ENCODE data around the gene EMC6. TPM values are rescaled to one million over a fixed set of nuclear protein-coding genes. Genes with fewer than 3 reads are reported as not detected.

EMC6 gene
- total and polyA plus RNA-seq, 2 of the 13 experiments (the other 11 are each of a cell fraction or from before 2014, with no cell fraction given), result 45.1 to 47.7 TPM

DNA sequence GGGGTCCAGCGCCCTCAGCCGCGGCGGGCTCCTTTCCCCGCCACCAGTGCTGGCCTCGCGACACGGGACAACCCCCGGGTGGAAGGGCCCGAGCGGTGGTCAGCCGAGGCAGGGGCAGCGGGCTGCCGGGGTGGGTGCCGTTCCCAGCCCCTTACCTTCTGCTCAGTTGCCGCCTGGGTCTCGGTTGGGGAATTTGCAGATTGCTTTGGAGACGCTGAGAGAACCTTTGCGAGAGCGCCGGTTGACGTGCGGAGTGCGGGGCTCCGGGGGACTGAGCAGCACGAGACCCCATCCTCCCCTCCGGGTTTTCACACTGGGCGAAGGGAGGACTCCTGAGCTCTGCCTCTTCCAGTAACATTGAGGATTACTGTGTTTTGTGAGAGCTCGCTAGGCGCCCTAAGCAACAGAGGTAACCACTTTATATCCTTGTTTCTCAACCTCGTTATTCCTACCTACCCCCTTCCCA lies 31.7 kb upstream of the EMC6 start (continued):
- TF ChIP-seq, protein P1, sequence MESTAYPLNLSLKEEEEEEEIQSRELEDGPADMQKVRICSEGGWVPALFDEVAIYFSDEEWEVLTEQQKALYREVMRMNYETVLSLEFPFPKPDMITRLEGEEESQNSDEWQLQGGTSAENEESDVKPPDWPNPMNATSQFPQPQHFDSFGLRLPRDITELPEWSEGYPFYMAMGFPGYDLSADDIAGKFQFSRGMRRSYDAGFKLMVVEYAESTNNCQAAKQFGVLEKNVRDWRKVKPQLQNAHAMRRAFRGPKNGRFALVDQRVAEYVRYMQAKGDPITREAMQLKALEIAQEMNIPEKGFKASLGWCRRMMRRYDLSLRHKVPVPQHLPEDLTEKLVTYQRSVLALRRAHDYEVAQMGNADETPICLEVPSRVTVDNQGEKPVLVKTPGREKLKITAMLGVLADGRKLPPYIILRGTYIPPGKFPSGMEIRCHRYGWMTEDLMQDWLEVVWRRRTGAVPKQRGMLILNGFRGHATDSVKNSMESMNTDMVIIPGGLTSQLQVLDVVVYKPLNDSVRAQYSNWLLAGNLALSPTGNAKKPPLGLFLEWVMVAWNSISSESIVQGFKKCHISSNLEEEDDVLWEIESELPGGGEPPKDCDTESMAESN (CRISPR knock-in tag; conservative IDR thresholded peaks at IDR 0.05), result 0 out of 2 replicates have a peak, but pooled peaks have one; percentile 39
- TF ChIP-seq EEA1 (CRISPR knock-in tag; IDR thresholded peaks at IDR 0.05; ENCODE audit: borderline replicate concordance), result peak; percentile 47; the same call in 1 of the 2 replicates
- no peak for TF ChIP-seq ELF3 (CRISPR knock-in tag; IDR thresholded peaks at IDR 0.05)
- no peak for TF ChIP-seq ZNF101 (CRISPR knock-in tag; IDR thresholded peaks at IDR 0.05; ENCODE audit: borderline replicate concordance, low read depth)
- TF ChIP-seq ZFP37 (CRISPR knock-in tag; IDR thresholded peaks at IDR 0.05; ENCODE audit: borderline replicate concordance), result no peak
- no peak for TF ChIP-seq CAMTA2 (CRISPR knock-in tag; IDR thresholded peaks at IDR 0.05; ENCODE audit: borderline replicate concordance)
- no peak for TF ChIP-seq RARG (CRISPR knock-in tag; IDR thresholded peaks at IDR 0.05; ENCODE audit: low read depth)
- TF ChIP-seq SATB2 (CRISPR knock-in tag; IDR thresholded peaks at IDR 0.05), result 0 out of 2 replicates have a peak, but pooled peaks have one; percentile 13
- no peak for TF ChIP-seq ZNF180 (CRISPR knock-in tag; IDR thresholded peaks at IDR 0.05; ENCODE audit: borderline replicate concordance, low read depth)
- no peak for TF ChIP-seq GZF1 (CRISPR knock-in tag; IDR thresholded peaks at IDR 0.05)
- no peak for TF ChIP-seq JDP2 (CRISPR knock-in tag; IDR thresholded peaks at IDR 0.05; ENCODE audit: borderline replicate concordance)
- no peak for TF ChIP-seq RFXANK (CRISPR knock-in tag; IDR thresholded peaks at IDR 0.05)
- no peak for TF ChIP-seq ZNF562 (CRISPR knock-in tag; IDR thresholded peaks at IDR 0.05; ENCODE audit: borderline replicate concordance)
- TF ChIP-seq RFX1 (IDR thresholded peaks at IDR 0.05), result no peak
- TF ChIP-seq, protein P2, sequence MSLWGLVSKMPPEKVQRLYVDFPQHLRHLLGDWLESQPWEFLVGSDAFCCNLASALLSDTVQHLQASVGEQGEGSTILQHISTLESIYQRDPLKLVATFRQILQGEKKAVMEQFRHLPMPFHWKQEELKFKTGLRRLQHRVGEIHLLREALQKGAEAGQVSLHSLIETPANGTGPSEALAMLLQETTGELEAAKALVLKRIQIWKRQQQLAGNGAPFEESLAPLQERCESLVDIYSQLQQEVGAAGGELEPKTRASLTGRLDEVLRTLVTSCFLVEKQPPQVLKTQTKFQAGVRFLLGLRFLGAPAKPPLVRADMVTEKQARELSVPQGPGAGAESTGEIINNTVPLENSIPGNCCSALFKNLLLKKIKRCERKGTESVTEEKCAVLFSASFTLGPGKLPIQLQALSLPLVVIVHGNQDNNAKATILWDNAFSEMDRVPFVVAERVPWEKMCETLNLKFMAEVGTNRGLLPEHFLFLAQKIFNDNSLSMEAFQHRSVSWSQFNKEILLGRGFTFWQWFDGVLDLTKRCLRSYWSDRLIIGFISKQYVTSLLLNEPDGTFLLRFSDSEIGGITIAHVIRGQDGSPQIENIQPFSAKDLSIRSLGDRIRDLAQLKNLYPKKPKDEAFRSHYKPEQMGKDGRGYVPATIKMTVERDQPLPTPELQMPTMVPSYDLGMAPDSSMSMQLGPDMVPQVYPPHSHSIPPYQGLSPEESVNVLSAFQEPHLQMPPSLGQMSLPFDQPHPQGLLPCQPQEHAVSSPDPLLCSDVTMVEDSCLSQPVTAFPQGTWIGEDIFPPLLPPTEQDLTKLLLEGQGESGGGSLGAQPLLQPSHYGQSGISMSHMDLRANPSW (CRISPR knock-in tag; IDR thresholded peaks at IDR 0.05; ENCODE audit: borderline replicate concordance), result no peak
- TF ChIP-seq, protein P3, sequence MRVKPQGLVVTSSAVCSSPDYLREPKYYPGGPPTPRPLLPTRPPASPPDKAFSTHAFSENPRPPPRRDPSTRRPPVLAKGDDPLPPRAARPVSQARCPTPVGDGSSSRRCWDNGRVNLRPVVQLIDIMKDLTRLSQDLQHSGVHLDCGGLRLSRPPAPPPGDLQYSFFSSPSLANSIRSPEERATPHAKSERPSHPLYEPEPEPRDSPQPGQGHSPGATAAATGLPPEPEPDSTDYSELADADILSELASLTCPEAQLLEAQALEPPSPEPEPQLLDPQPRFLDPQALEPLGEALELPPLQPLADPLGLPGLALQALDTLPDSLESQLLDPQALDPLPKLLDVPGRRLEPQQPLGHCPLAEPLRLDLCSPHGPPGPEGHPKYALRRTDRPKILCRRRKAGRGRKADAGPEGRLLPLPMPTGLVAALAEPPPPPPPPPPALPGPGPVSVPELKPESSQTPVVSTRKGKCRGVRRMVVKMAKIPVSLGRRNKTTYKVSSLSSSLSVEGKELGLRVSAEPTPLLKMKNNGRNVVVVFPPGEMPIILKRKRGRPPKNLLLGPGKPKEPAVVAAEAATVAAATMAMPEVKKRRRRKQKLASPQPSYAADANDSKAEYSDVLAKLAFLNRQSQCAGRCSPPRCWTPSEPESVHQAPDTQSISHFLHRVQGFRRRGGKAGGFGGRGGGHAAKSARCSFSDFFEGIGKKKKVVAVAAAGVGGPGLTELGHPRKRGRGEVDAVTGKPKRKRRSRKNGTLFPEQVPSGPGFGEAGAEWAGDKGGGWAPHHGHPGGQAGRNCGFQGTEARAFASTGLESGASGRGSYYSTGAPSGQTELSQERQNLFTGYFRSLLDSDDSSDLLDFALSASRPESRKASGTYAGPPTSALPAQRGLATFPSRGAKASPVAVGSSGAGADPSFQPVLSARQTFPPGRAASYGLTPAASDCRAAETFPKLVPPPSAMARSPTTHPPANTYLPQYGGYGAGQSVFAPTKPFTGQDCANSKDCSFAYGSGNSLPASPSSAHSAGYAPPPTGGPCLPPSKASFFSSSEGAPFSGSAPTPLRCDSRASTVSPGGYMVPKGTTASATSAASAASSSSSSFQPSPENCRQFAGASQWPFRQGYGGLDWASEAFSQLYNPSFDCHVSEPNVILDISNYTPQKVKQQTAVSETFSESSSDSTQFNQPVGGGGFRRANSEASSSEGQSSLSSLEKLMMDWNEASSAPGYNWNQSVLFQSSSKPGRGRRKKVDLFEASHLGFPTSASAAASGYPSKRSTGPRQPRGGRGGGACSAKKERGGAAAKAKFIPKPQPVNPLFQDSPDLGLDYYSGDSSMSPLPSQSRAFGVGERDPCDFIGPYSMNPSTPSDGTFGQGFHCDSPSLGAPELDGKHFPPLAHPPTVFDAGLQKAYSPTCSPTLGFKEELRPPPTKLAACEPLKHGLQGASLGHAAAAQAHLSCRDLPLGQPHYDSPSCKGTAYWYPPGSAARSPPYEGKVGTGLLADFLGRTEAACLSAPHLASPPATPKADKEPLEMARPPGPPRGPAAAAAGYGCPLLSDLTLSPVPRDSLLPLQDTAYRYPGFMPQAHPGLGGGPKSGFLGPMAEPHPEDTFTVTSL (CRISPR knock-in tag; IDR thresholded peaks at IDR 0.05; ENCODE audit: borderline replicate concordance), result no peak
- TF ChIP-seq MED8 (CRISPR knock-in tag; IDR thresholded peaks at IDR 0.05; ENCODE audit: insufficient replicate concordance), result no peak
- no peak for TF ChIP-seq SMARCE1 (IDR thresholded peaks at IDR 0.05; ENCODE audit: borderline replicate concordance)
- peak; percentile 59; the same call in 1 of the 2 replicates for TF ChIP-seq KDM5A (IDR thresholded peaks at IDR 0.05; ENCODE audit: borderline replicate concordance, low read length)
- no peak for TF ChIP-seq ZKSCAN5 (CRISPR knock-in tag; IDR thresholded peaks at IDR 0.05)

Measured in HepG2 (cell line).